ENCODE measurements around the gene NDUFA12. TPM values are rescaled to one million over a fixed set of nuclear protein-coding genes. Genes with fewer than 3 reads are reported as not detected.

NDUFA12 gene
- total and polyA plus RNA-seq, 2 of the 13 experiments (the other 11 are each of a cell fraction or from before 2014, with no cell fraction given), result 101 to 173 TPM

- 0 out of 2 replicates have a peak, but pooled peaks have one; percentile 19 for TF ChIP-seq KIAA2018 (CRISPR knock-in tag; IDR thresholded peaks at IDR 0.05; ENCODE audit: borderline replicate concordance)
- TF ChIP-seq ATF5 (CRISPR knock-in tag; IDR thresholded peaks at IDR 0.05; ENCODE audit: low read depth), result no peak
- TF ChIP-seq AGO1 (IDR thresholded peaks at IDR 0.05; ENCODE audit: low read depth, low read length, poor library complexity, severe bottlenecking), result peak; percentile 68
- TF ChIP-seq IRF9 (CRISPR knock-in tag; IDR thresholded peaks at IDR 0.05; ENCODE audit: borderline replicate concordance), result peak; percentile 53; the same call in 1 of the 2 replicates
- TF ChIP-seq ZNF143 (CRISPR knock-in tag; IDR thresholded peaks at IDR 0.05), result no peak
- peak; percentile 96 for TF ChIP-seq HOXA3 (CRISPR knock-in tag; IDR thresholded peaks at IDR 0.05)
- no peak for TF ChIP-seq GPN1 (CRISPR knock-in tag; IDR thresholded peaks at IDR 0.05; ENCODE audit: borderline replicate concordance)
- peak; percentile 58 for TF ChIP-seq CREM (IDR thresholded peaks at IDR 0.05)
- TF ChIP-seq CREM (CRISPR knock-in tag; IDR thresholded peaks at IDR 0.05), result no peak
- peak; percentile 55; the same call in 1 of the 3 replicates for TF ChIP-seq MXI1 (IDR thresholded peaks at IDR 0.05; ENCODE audit: borderline replicate concordance, low read depth, low read length)
- TF ChIP-seq MLXIP (CRISPR knock-in tag; IDR thresholded peaks at IDR 0.05; ENCODE audit: borderline replicate concordance), result no peak
- TF ChIP-seq DDIT3 (CRISPR knock-in tag; IDR thresholded peaks at IDR 0.05), result no peak
- no peak for TF ChIP-seq NFE2 (CRISPR knock-in tag; IDR thresholded peaks at IDR 0.05)
- TF ChIP-seq ZNF543 (CRISPR knock-in tag; IDR thresholded peaks at IDR 0.05), result peak; percentile 80; the same call in 1 of the 2 replicates
- peak; percentile 62; the same call in 1 of the 2 replicates for TF ChIP-seq ZFX (CRISPR knock-in tag; IDR thresholded peaks at IDR 0.05; ENCODE audit: low read depth)
Measured at GRCh38 chr12:95003213-95003920, at the start of gene NDUFA12 (continued).
